Right hindlimb (tissue), 1 donor: ENCODE data around the gene HOXA6.

ENCODE experiments used
- DNase-seq: peaks from one replicate; pipeline ENCODE4 v3.0.0-alpha.2; 2018

The HOXA6 gene

DNA sequence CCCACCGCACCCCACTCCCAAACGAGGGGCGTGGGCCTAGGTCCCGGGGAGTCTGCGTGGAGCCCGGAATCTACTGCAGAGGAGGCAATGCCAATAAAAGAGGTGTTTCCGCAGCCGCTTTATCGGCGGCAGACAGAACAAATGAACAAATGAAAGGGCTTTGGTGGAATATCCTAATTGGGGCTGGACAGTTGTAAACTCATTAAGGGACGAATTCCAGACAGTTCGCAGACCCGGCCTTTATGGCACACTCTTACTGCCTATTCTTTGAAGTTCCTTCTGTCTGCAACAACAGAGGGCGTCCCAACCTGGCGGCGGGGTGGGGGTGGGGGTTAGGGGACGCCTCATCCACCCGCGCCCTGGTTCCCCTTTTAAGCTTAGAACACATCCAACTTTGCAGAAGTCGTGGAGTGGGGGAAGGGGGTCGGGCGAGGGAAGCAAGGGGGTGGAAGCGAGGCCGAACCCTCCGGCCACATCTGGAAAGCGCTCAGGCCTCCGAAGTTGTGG is 13.7 kb upstream of the HOXA6 start:
- peak; percentile 77 for DNase-seq

DNA sequence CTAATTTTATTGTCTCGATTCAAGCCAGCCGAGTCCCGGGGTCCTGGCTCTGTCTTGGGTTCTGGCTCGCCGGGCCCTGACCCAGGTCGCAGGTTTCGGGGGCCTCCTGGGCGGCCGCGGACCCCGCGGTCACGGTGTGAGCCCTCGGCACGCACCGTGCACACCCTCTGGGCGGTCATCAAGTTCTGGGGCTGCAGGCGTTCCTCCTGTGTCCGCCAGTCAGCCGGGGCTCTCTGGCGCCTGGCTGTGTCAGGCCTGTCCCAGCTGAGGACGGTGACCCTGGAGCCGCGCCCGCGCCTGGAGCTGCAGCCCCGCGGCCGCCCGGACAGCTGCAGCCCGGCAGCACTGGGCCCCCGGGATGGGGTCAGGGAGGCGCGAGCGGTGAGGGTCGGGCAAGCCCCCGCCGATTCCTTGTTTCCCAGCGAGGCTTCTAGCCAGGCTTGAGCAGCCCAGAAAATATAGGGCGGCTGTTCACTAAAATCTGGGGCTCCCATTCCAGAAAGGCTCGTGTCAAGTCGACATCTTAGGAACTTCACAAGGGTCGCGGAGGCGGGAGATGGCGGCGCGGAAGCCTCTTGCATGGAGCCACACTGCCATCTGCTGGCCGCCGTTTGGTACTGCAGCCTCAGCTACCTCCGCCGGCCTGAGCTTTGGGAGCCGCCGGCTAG is 13.1 kb upstream of the HOXA6 start:
- peak; percentile 94 for DNase-seq

DNA sequence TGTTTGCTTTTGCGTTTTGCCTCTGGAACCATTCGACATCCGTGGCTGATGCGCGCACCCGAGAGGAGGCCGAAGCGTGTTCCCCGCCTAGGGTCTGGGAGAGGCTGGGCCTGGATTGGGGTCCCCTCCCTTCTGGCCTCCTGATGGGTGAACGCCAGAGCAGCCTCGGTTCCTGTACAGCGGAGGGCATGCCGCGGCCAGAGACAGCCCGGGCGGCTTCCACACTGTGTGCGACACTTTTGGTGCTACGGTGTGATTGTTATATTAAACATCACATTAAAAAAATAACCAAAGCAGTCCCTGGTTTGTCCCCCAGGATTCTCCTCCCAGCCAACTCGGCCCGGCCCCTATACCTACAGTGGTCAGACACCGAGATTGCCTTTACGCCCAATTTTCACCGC is 12.6 kb upstream of the HOXA6 start:
- peak; percentile 74 for DNase-seq

DNA sequence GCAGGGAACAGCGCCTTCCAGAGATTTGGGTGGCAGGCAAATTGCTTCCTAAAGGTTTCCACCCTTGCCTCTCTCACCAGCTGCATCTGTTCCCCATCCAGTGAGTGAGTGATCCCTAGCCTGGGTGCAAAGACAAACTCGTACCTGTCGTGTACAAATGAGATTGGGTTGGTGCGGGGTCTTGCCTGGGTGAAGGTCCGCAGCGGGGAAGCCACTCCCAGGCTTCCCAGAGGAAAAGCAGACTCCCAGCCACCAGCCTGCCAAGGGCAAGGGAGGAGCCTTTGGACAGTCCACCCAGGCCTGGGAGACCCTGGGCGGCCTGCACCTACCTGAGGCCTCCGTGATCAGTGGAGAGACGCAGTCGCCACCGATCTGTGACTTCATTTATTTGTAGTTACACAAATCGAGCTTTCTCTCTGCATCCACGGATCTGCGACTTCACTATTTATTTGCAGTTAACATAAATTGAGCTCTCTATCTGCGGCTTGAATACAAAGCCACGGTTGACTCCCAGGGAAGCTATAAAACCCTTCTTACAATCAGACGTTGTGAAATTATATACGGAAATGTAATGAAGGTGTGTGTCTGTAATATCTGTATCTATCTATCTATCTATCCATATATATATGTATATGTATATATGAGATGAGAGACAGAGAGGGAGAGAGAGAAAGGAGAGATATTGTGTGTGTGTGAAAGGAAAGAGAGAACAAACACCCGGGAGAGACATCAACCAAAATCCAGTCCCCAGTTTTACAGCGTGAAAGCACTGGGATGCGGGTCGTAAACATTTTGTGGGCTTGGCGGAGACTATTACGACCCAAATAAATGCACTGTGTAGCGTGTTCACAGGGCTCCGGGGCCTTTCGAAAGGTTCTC is 11.9 kb upstream of the HOXA6 start:
- DNase-seq, result peak; percentile 26

DNA sequence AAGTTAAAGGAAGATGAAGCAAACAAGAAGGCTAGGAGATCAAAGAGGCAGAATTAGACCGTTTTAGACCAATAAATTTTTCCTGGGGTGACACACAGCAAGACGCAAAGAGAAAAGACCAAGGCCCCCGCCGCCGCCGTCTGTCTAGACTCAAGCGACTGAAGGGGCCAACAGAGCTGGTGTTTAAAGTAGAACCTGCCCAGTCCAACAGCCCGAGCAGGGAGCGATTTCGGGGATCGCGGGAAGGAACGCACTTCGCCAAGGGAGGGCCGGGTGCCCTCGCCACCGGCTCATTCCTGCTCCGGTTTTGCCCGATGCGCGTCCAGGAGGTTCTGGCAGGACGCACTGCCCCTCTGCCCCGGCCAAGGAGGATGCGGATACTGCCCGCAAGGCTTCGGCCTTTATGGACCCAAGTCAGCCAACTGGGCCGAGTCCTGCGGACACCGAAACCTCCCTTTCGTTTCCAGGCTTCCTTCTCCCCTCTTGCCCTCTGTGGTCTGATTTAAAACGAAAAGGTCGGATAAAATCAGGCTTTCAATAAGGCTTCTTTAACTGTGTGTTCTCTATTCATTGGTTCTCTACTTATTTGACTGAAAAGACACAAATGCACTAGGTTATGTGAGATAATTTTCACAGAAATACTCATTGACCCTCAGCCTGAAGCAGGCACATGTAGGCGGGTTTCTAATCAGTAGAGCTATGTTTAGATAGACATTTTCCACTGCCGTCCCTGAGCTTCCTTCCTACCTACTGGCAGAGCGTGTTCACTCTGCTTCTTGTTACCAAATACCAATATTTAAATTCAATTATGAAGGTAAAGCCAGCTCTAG is 11.1 kb upstream of the HOXA6 start:
- peak; percentile 23 for DNase-seq

DNA sequence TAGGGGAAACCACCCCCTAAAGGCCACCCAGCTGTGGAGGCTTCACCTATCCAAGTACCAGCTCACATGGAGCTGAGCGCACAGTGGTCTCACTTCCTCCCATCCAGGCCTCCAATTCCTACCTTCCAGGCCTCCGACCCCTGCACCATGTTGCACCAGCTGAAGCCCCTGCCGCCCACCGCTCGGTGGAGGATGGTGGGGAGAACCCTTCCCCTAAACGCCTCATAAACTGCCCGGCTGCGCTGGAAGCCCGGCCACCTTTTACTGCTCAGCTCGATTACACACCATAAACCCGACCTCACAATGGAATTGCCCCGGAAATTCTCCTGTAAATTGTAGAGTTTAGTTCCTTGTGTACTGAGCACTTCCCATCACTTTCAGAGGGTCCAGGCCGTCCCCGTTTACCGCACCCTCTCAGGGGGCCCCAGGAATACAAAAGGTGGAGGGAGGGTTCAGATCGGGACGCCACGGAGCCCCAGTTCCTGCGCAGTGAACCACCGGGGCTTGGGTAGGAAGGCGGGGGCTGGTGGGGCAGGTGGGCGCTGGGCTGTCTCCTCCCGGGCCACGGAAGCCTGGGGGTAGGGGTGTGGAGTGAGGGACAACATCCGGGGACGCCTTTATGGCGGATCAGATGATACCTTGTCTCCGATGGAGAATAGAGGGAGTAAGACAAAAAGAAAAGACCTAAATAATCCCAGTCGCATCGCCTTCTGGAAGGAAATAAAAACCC is 10.3 kb upstream of the HOXA6 start:
- peak; percentile 18 for DNase-seq

DNA sequence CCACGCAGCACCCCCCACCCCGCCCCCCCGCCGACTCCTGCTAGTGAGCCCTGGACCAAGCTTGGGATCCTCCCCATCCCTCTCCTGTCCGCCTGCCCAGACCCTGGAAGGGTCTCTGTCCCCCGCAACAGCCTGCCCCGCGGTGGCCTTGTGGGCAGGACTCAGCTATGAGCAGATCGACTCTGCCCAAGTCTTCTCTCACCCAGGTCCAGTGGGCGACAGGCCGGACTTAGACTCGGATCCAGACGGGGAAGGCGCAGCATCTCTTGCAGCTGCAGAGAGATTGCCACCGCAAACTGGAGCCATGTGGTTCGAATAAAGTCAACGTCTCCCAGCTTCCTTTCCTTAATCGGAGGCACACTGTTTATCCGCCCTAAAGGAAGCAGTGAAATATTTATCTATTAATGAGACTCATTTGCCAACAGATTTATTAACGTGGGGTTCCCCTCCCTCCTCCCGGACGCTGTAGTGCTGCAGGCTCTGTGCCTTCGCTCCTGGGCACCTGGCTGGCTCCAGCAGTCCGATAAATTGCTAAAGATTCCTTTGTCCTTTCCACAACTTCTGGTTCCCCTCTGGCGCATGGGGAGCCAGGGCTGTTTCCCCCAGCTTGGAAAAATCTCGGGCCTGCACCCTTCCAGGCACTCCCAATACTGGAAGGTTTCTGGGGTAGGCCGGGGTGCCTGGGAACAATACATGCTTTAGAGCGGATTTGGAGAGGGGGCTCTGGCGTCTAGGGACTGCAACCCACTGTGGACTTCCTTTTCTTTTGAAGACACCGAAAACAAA is 9.5 kb upstream of the HOXA6 start:
- DNase-seq, result peak; percentile 22

DNA sequence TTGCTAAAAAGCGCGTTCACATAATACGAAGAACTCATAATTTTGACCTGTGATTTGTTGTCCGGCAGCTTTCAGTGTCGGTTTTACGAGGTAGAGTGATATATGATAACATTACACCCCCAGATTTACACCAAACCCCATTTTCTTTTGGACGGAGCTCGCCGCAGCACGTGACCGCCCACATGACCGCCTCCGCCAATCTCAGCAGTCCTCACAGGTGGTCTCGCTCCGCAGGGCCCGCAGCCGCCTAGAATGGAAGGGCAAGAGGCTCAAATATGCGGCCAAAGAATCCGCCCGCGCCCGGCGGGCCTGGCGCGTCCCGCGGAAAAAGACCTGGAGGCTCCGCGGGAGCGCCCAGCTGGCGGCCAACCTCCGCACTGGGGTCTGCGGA is 8.9 kb upstream of the HOXA6 start, which contains the start of gene HOXA7:
Gene HOXA7, minus strand, starts transcription at position 168 of the 391 bp plus-strand sequence. Its CDS starts 130 bp downstream, at position 38.
- peak; percentile 94 for DNase-seq

DNA sequence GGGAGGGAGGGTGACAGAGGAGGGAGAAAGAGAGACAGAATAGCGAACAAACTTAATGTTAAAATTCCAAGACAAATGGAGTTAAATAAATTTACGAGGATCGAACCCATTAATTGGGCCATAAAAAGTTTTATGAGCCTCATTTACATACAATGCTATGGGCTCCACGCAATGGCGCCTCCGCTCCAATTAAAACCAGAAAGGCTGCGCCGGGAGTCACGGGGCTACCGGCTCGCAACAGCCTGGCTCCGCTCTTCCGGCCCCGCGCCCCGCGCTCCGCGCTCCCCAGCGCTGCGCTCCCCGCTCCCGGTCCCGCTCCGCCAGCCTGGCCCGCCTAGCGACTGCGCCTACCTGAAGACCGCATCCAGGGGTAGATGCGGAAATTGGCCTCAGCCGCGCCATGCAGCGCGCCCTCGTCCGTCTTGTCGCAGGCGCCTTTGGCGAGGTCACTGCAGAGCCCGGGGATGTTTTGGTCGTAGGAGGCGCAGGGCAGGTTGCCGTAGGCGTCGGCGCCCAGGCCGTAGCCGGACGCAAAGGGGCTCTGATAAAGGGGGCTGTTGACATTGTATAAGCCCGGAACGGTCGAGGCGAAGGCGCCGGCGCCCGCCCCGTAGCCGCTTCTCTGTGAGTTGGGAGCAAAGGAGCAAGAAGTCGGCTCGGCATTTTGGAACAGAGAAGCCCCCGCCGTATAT is 8.4 kb upstream of the HOXA6 start:
- DNase-seq, result no peak

DNA sequence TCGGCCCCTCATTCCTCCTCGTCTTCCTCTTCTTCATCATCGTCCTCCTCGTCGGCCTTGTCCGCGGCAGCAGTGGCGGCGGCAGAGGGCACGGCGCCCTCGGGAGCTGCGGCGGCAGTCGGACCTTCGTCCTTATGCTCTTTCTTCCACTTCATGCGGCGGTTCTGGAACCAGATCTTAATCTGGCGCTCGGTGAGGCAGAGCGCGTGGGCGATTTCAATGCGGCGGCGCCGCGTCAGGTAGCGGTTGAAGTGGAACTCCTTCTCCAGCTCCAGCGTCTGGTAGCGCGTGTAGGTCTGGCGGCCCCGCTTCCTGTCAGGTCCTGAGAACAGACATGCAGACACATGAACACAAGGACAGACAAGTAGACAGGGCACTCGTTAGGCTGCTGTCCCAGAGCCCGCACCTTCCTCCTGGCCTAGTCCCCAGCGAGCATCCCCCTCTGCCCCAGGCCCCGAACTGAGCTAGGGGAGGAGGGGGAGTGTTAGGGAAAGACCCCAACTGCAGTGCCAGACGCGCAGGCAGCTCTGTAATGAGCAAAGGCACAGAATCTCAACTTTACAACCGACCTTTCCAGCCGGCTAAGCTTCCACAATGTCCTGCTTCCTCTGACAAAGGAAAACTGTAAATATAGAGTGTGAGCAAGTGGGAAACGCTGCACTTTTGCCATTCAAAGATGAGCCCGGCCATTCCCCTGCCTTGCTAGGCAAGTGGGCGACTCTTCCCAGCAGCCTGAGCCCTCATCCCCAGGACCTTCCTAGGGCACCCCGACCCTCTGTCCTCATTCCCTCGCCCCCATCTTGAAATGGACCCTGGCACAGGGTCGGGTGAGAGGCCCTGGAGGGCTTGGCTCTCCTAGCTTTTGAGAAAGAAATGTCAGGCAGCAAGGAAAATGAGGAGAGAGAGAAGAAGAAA is 7.6 kb upstream of the HOXA6 start:
- DNase-seq, result peak; percentile 54

DNA sequence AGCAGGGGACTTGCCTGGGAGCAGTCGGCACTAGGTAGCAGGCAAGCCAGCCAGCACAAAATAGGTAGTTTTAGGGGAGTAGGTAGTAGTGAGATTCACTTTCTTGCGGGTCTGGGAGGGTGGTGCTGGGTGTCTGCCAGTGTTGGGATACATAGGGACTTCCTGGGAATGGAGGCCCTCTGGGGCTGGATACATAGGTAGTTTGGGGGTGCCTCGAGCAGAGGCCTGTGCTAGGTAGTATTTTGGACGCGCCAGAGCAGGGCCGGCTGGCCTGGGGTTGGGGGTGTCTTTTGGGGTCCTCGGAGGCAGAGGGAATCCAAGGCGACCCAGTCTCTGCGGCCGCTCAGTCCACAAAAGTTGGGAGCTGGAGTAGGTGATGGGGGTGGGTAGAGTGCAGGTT is 6.8 kb upstream of the HOXA6 start:
- DNase-seq, result no peak

DNA sequence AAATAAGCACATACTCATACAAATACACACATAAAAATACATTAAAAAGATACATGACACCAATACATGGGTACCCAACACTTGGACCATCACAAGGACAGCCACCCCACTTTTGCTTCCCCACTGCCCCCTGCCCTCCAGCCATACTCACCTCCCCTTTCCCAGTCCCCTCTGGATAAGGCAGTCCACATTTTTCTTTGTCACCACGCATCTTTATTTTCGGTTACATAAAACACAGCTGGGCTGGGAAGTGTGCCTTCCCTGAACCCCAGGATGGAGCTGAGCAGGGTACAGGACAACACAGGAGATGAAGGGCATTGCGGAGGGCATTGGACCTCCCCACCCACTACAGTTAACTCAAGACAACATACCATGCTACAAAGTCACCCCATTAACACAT is 6.0 kb upstream of the HOXA6 start:
- DNase-seq, result peak; percentile 16

DNA sequence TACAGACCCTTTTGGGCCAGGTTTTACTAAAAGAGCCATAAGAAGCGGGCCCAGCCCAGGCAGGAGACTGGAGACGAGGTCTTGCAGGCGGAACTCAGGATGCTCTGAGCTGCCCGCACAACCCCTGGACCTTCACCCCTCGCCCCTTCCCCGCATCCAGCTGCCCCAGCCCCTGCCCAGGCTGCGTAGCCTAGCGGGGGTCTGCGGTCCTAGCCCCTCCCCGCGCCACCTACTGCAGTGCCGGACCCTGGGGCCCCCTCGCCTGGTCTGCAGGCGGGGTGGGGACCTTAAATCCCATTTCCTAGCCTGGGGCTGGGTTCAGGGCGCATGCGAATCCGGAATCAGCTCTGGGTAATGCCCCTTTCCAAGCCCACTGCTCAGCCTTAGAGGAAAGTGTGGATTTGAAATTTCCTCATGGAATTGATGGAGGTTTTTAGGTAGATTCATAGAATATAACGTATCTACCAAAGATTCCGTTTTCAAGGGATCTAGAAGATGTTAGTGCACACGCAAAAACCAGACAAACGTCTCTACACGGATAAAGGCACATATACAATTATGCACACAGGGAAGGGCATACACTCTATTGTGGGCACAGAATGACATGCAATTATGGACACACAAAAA is 5.4 kb upstream of the HOXA6 start:
- DNase-seq, result no peak

DNA sequence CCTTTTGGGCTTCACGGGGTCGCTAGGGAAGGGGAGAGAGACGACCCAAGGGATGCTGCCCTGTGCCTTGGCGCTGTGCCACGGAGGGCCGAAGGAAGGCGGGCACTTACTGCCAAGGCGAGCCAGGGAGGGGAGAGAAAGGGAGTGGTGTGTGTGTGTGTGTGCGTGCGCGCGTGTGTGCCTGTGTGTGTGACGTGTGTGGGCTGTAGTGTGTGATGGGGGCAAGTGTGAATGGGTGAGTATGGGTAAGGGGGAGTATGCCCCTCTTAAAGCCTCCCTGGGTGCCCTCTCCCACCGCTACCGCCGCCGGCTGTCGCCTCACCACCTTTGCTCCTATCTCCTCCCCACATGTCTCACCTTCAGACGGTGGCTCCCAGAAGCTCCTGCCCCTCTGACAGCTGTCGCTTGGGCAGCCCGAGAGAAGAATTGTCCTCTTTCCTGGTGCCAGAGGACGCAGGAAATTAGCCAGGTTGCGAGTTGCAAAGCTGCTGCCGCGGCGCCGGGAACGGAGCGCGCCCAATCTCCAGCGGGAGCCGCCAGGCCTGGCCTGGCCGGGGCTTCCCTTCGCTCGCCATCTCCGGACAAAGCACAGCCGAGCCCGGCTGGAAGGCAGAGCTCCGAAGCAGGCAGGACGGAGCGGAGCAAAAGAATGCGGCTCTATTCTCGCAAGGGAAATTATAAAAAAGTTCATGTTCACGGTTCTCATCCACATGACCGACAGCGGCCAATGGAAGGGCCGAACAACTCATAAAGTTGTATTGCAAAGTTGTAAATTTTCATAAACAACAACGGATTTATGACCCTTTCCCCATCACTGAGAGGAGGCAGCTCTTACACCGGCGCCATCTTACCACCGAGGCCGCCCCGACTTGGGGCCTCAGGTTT is 4.6 kb upstream of the HOXA6 start, which contains the start of gene HOXA3:
Gene HOXA3, minus strand, starts transcription at position 653 of the 885 bp plus-strand sequence. CDS start 41,943 bp downstream, outside the sequence.
- DNase-seq, result peak; percentile 88

DNA sequence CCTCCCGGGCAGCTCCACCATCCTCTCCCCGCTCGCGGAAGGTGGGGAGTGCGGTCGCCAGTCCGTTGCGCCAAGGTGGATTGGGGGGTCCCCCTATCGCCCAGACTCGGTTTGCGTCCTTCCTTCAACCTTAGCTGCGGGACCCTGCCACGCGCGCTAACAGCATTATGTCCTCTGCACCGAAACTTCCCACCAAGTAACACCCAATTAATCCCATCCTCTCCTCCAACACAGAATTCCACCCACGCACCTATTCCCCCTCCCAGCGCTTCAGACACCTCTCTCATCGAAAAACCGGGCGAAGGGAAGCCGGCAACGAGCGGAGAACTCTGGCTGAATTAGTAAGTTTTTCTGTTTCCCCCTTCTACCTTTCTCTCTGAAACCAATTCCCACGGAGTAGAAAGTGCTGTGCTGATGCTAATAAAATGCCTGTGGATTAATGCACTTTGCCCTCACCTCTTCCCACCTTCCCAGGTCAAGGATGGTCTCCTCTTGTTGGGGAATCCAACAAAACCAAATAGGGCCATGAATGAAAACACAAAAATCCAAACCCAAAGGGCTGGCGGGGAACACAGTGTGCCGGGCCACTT is 3.9 kb upstream of the HOXA6 start:
- DNase-seq, result peak; percentile 69

DNA sequence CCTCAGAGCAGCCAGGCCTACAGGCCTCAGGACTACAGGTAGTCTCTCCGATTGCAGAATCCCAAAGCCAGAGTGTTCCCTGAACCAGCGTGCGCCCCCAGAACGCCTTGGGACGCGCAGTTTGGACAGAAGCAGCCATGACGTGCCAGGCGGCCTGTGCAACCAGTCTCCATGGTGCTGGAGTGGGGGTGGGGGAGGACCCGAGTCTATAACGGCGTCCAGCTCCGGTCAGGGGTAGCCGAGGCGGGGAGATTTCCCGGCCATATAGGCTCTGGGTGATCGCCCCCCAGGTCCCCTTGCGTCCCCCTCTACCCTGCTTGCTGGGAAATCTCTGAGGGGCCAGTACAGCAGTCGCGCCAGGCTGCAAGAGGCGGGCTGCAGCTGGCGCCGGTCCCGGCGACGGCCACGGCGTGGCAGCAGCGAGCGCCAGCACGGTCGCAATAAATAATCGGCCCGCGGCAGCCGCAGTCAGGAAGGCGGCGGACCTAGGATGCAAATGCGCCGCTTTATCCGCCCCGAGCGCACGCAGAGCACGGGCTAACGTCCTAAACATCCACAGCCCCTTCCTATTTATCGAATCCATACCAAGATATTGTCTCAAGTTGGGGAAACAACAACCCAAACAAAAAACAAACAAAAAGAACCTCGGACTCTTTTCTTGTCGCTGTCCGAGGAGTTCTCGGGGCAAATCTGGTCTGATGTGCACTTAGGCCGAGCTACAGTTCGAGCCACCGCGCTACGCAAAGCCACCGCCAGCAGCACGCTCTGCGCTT is 3.2 kb upstream of the HOXA6 start:
- DNase-seq, result peak; percentile 90
